Endothelial cell (in vitro differentiated cells): ENCODE results near the gene LPIN1. TPM values are rescaled to one million over a fixed set of nuclear protein-coding genes. Genes with fewer than 3 reads are reported as not detected.
A peak's percentile ranks its signal among the peaks of the same experiment; 100 is the strongest.

Source experiments
- DNase-seq: peaks from one replicate; pipeline ENCODE4 v3.0.0; 2021; ENCODE audit warnings: low spot score
- H3K27ac Mint-ChIP-seq: one replicate; pipeline ENCODE4 v1.8.0; 2021; ENCODE audit warnings: mixed read lengths, inconsistent platforms; ENCODE audit not compliant: unreplicated experiment
- H3K27me3 Mint-ChIP-seq: one replicate; pipeline ENCODE4 v1.8.0; 2021; ENCODE audit warnings: mild to moderate bottlenecking, moderate library complexity, mixed read lengths, inconsistent platforms; ENCODE audit not compliant: unreplicated experiment
- H3K36me3 Mint-ChIP-seq: one replicate; pipeline ENCODE4 v1.8.0; 2021; ENCODE audit warnings: mild to moderate bottlenecking, low read depth, mixed read lengths, inconsistent platforms; ENCODE audit not compliant: unreplicated experiment
- H3K4me1 Mint-ChIP-seq: one replicate; pipeline ENCODE4 v1.8.0; 2021; ENCODE audit warnings: mild to moderate bottlenecking, mixed read lengths, inconsistent platforms; ENCODE audit not compliant: unreplicated experiment
- H3K4me3 Mint-ChIP-seq: one replicate; pipeline ENCODE4 v1.8.0; 2021; ENCODE audit warnings: mild to moderate bottlenecking, mixed read lengths, inconsistent platforms; ENCODE audit not compliant: unreplicated experiment
- H3K9me3 Mint-ChIP-seq: one replicate; pipeline ENCODE4 v1.8.0; 2021; ENCODE audit warnings: mixed read lengths, inconsistent platforms; ENCODE audit not compliant: unreplicated experiment
- long read RNA-seq: library from polyadenylated mRNA; unstranded; transcript quantifications from one replicate; pipeline ENCODE4 v2.0.0, GENCODE V29; 2020; ENCODE audit not compliant: unreplicated experiment
- total RNA-seq: library from RNA; stranded (reverse); fragmentation: NEBNext Ultra II Directional; extraction: Animal tissue kit (Norgen Biotek cat#: 25700); gene quantifications from one replicate; pipeline ENCODE4 v1.2.1, GENCODE V29; 2021; ENCODE audit not compliant: unreplicated experiment
- TF ChIP-seq, protein P1 (sequence below): fragments of 200-600 bp; sonication (generic); IDR thresholded peaks from one replicate; pipeline ENCODE4 v1.5.0; 2021; ENCODE audit warnings: antibody characterized with exemption; ENCODE audit not compliant: unreplicated experiment

LPIN1 gene, protein sequence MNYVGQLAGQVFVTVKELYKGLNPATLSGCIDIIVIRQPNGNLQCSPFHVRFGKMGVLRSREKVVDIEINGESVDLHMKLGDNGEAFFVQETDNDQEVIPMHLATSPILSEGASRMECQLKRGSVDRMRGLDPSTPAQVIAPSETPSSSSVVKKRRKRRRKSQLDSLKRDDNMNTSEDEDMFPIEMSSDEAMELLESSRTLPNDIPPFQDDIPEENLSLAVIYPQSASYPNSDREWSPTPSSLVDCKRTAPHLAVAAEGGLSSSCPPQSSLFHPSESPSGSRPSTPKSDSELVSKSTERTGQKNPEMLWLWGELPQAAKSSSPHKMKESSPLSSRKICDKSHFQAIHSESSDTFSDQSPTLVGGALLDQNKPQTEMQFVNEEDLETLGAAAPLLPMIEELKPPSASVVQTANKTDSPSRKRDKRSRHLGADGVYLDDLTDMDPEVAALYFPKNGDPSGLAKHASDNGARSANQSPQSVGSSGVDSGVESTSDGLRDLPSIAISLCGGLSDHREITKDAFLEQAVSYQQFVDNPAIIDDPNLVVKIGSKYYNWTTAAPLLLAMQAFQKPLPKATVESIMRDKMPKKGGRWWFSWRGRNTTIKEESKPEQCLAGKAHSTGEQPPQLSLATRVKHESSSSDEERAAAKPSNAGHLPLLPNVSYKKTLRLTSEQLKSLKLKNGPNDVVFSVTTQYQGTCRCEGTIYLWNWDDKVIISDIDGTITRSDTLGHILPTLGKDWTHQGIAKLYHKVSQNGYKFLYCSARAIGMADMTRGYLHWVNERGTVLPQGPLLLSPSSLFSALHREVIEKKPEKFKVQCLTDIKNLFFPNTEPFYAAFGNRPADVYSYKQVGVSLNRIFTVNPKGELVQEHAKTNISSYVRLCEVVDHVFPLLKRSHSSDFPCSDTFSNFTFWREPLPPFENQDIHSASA
- total RNA-seq: 16.4 TPM
- long read RNA-seq, partial matches to known transcripts: 1 of 2 reads
- long read RNA-seq, other reads (novel, unspliced or antisense): 1 of 2 reads

DNA sequence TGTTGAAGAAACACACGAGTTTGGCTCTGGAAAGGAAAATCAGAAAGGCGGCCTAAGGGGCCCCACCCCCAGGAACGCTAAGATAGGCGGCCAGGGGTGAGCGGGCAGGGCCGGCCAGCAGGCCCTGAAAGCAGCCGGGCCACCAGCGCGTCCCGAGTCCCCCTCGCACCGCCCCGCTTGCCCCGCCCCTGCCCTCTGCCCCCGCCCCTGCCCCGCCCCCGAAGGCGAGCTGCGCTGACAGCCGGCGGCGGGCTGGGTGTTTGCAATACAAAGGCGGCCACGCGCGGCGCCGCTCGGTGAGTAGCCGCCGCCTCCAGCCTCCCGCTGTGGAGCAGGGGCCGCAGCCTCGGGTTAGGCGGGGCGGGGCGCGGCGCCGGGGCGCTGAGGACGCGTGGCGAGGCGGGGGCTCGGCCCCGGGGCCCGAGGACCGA, at the start of gene LPIN1:
LPIN1 (plus strand) TSS at position 257 of the 431 bp plus-strand sequence. CDS start 18,910 bp downstream, outside the sequence.
- peak; percentile 89 for DNase-seq
- H3K4me1 Mint-ChIP-seq: peaks cover 33% of the 10 kb centered on the region
- no peaks in the 10 kb centered on the region for H3K9me3 Mint-ChIP-seq
- peak within 1 kb of the TSS; percentile 52 for H3K27ac Mint-ChIP-seq
- TF ChIP-seq, protein P1, sequence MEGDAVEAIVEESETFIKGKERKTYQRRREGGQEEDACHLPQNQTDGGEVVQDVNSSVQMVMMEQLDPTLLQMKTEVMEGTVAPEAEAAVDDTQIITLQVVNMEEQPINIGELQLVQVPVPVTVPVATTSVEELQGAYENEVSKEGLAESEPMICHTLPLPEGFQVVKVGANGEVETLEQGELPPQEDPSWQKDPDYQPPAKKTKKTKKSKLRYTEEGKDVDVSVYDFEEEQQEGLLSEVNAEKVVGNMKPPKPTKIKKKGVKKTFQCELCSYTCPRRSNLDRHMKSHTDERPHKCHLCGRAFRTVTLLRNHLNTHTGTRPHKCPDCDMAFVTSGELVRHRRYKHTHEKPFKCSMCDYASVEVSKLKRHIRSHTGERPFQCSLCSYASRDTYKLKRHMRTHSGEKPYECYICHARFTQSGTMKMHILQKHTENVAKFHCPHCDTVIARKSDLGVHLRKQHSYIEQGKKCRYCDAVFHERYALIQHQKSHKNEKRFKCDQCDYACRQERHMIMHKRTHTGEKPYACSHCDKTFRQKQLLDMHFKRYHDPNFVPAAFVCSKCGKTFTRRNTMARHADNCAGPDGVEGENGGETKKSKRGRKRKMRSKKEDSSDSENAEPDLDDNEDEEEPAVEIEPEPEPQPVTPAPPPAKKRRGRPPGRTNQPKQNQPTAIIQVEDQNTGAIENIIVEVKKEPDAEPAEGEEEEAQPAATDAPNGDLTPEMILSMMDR: no peak
- H3K4me3 Mint-ChIP-seq: peak within 1 kb of the TSS; percentile 88
- H3K36me3 Mint-ChIP-seq: peaks cover 8% of the 10 kb centered on the region
- H3K27me3 Mint-ChIP-seq: peaks cover 10% of the 10 kb centered on the region

DNA sequence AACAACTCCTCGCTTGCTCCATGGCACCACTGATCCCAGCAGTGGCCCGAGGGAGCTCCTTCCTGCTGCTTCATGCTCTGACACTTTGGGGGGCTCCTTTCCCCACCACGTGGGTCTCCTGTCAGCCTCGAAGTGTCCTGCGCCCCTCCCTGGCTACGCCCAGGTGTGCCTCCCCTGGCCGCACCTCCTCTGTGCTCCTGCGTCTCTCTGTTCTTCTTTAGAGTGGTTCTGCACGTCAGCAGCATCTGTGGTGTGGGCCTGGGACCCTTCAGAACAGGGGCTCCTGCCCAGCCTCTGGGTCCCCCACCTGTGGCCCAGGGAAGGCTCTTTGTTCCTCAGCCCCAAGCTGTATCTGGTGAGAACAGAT, 49.7 kb upstream of the LPIN1 start:
- Mint-ChIP-seq H3K4me1 (no peaks in the 10 kb centered on the region), H3K4me3 (no peak overlapping the region), H3K27me3 (no peaks in the 10 kb centered on the region), H3K27ac (no peak overlapping the region), H3K36me3 (no peaks in the 10 kb centered on the region), H3K9me3 (no peaks in the 10 kb centered on the region)
- DNase-seq: no peak
- TF ChIP-seq, protein P1: no peak

DNA sequence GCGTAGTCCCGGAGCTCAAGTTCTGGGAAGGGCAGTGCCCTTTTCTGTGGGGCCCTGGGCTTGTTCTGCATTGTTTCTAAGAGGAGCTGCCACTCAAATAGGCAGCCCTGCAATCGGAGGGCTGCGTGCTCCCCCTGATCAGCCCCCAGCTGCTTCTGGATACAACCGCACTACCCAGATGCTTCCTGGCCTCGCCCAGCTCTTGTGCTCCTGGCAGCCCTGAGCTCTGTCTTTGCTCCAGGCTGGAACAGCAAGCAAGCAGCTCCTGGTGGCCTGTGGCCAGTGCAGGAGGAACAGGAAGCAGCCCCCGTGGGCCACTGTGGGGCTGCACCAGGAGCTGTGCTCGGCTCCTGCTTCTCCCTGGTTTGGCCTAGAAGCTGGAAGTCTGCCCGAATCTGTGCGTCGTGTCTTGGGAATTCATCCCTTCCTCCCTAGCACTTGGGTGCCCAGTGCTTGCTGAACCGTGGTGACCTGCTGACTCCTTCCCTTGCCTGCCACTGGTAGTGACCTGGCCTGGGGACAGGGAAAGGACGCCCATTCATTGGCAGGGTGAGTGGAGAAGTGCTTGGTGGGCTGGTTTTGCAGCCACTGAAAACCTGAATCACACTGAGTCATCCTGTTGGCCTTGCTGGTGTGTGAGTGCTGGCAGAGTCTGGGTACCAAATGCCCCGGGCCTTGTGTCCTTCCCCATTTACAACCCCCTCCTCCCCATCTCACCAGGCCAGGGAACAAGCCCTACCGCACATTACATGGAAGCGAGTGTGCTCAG, 49.1 kb upstream of the LPIN1 start:
- Mint-ChIP-seq H3K27me3 (no peaks in the 10 kb centered on the region), H3K36me3 (no peaks in the 10 kb centered on the region), H3K9me3 (no peaks in the 10 kb centered on the region), H3K27ac (no peak overlapping the region), H3K4me3 (no peak overlapping the region), H3K4me1 (no peaks in the 10 kb centered on the region)
- peak; percentile 21 for DNase-seq
- TF ChIP-seq, protein P1: no peak

DNA sequence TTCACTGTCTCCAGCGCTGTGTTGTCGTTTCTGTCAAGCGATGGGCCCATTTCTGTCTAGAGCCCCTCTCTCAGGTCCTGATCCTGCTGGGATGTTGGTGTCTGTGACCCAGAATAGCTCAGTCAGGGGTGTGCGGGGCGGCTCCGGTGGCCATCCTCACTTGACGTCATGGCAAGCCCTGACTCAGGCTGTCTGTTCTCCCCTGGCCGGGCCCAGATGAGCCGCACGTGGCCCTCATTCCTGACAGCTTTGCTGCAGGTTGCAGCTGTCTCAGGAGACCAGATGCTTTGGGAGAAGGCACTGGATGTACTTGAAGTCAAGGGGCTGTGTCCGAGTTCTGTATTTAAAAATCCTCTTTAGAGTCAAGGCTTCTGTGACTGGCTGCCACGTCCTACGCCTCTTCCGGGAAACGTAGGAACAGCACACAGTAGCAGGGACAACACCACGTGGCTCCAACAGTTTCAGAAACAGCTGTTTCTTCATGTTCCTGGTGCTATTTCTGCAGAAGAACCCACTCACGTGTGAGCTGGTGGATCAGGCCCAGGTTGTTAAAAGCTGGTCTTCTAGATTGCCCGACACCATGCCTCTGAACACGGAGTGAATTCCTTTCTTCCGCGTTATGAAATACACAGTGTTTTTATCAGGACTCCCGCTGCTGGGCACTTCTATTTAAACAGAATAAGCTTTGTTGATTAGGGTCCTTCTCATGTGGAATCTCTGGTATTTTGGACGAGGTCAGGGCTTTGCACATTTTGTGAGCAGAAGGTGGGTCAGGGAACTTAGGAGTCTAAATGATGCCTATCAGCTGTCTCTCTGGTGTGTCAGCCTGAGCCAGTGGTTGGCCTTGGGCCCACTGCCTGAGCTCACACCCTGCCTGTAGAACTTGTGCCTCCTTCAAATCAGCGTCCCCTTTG, 48.2 kb upstream of the LPIN1 start:
- Mint-ChIP-seq H3K27ac (no peak overlapping the region), H3K4me1 (no peaks in the 10 kb centered on the region), H3K9me3 (no peaks in the 10 kb centered on the region), H3K36me3 (no peaks in the 10 kb centered on the region), H3K27me3 (no peaks in the 10 kb centered on the region), H3K4me3 (no peak overlapping the region)
- DNase-seq: no peak
- TF ChIP-seq, protein P1: no peak
